ENCODE data around the gene NRF1. TPM values are rescaled to one million over a fixed set of nuclear protein-coding genes. Genes with fewer than 3 reads are reported as not detected.

The NRF1 gene
- total and polyA plus RNA-seq, 2 of the 13 experiments (the other 11 are each of a cell fraction or from before 2014, with no cell fraction given), result 9.3 to 10.1 TPM

DNA sequence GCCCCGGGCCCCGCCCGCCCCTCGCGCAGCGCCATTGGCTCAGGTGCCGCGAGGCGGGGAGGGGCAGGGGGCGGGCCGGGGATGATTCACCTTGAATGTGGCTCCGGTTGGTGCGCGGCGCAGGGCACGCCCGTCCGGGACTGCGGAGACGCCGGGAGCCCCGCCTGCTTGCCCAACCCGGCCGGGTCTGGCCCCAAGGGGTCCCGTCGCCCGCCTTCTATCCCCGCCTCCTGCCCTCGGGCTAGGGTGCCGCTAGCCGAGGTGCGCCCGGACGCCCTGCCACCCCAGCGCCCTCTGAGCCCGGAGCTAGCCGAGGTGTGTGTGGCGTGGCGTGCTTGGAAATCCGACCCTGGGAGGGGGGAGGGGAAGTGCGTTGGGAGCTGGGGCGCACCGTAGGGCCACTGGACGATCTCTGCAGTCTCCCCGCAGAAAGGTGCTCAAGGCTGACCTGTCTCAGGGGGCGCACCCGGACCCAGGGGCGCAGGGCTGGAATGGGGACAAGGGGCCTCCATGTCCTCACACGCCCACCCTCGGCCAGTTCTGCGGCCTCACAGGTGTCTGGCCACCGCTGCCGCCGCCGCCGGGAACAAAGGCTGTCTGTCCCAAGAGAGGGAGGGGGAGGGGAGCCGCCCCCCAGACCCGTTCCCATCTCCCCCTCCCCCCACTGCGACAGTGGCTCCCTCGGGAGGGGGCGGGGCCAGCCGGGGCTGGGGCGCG is 168.9 kb downstream of the NRF1 start (continued):
- TF ChIP-seq ZNF782 (CRISPR knock-in tag; IDR thresholded peaks at IDR 0.05; ENCODE audit: borderline replicate concordance) (no peak), ZNF230 (CRISPR knock-in tag; IDR thresholded peaks at IDR 0.05) (no peak), MTF1 (CRISPR knock-in tag; IDR thresholded peaks at IDR 0.05) (no peak), ZNF768 (CRISPR knock-in tag; IDR thresholded peaks at IDR 0.05) (peak; percentile 10; the same call in 1 of the 2 replicates), ZNF205 (CRISPR knock-in tag; IDR thresholded peaks at IDR 0.05) (no peak), PRMT3 (CRISPR knock-in tag; IDR thresholded peaks at IDR 0.05; ENCODE audit: borderline replicate concordance, low read depth) (no peak), CBX2 (IDR thresholded peaks at IDR 0.05; ENCODE audit: low read depth, low read length) (no peak), CBX2 (CRISPR knock-in tag; IDR thresholded peaks at IDR 0.05; ENCODE audit: low read depth) (no peak), FOXC1 (CRISPR knock-in tag; IDR thresholded peaks at IDR 0.05; ENCODE audit: borderline replicate concordance) (no peak), ZNF264 (CRISPR knock-in tag; IDR thresholded peaks at IDR 0.05) (no peak), ZNF761 (CRISPR knock-in tag; conservative IDR thresholded peaks at IDR 0.05) (no peak), FOXM1 (CRISPR knock-in tag; IDR thresholded peaks at IDR 0.05) (no peak), HNF4A (CRISPR knock-in tag; IDR thresholded peaks at IDR 0.05) (peak; percentile 12; the same call in 1 of the 2 replicates), THAP11 (CRISPR knock-in tag; IDR thresholded peaks at IDR 0.05) (no peak), ZNF674 (CRISPR knock-in tag; IDR thresholded peaks at IDR 0.05; ENCODE audit: low read depth) (no peak), BRCA1 (CRISPR knock-in tag; IDR thresholded peaks at IDR 0.05) (no peak), MIER2 (CRISPR knock-in tag; IDR thresholded peaks at IDR 0.05) (no peak), BORCS8-MEF2B (CRISPR knock-in tag; IDR thresholded peaks at IDR 0.05) (peak; percentile 63; the same call in 1 of the 2 replicates), BHLHE40 (IDR thresholded peaks at IDR 0.05; ENCODE audit: low read length) (no peak), ZNF703 (CRISPR knock-in tag; IDR thresholded peaks at IDR 0.05; ENCODE audit: borderline replicate concordance) (no peak)
- TF ChIP-seq, protein P1, sequence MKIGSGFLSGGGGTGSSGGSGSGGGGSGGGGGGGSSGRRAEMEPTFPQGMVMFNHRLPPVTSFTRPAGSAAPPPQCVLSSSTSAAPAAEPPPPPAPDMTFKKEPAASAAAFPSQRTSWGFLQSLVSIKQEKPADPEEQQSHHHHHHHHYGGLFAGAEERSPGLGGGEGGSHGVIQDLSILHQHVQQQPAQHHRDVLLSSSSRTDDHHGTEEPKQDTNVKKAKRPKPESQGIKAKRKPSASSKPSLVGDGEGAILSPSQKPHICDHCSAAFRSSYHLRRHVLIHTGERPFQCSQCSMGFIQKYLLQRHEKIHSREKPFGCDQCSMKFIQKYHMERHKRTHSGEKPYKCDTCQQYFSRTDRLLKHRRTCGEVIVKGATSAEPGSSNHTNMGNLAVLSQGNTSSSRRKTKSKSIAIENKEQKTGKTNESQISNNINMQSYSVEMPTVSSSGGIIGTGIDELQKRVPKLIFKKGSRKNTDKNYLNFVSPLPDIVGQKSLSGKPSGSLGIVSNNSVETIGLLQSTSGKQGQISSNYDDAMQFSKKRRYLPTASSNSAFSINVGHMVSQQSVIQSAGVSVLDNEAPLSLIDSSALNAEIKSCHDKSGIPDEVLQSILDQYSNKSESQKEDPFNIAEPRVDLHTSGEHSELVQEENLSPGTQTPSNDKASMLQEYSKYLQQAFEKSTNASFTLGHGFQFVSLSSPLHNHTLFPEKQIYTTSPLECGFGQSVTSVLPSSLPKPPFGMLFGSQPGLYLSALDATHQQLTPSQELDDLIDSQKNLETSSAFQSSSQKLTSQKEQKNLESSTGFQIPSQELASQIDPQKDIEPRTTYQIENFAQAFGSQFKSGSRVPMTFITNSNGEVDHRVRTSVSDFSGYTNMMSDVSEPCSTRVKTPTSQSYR (CRISPR knock-in tag; IDR thresholded peaks at IDR 0.05; ENCODE audit: borderline replicate concordance), result peak; percentile 86
- TF ChIP-seq, protein P2, sequence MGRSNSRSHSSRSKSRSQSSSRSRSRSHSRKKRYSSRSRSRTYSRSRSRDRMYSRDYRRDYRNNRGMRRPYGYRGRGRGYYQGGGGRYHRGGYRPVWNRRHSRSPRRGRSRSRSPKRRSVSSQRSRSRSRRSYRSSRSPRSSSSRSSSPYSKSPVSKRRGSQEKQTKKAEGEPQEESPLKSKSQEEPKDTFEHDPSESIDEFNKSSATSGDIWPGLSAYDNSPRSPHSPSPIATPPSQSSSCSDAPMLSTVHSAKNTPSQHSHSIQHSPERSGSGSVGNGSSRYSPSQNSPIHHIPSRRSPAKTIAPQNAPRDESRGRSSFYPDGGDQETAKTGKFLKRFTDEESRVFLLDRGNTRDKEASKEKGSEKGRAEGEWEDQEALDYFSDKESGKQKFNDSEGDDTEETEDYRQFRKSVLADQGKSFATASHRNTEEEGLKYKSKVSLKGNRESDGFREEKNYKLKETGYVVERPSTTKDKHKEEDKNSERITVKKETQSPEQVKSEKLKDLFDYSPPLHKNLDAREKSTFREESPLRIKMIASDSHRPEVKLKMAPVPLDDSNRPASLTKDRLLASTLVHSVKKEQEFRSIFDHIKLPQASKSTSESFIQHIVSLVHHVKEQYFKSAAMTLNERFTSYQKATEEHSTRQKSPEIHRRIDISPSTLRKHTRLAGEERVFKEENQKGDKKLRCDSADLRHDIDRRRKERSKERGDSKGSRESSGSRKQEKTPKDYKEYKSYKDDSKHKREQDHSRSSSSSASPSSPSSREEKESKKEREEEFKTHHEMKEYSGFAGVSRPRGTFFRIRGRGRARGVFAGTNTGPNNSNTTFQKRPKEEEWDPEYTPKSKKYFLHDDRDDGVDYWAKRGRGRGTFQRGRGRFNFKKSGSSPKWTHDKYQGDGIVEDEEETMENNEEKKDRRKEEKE (IDR thresholded peaks at IDR 0.05), result no peak
- TF ChIP-seq, protein P3, sequence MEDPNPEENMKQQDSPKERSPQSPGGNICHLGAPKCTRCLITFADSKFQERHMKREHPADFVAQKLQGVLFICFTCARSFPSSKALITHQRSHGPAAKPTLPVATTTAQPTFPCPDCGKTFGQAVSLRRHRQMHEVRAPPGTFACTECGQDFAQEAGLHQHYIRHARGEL (CRISPR knock-in tag; IDR thresholded peaks at IDR 0.05), result no peak
- TF ChIP-seq, protein P4, sequence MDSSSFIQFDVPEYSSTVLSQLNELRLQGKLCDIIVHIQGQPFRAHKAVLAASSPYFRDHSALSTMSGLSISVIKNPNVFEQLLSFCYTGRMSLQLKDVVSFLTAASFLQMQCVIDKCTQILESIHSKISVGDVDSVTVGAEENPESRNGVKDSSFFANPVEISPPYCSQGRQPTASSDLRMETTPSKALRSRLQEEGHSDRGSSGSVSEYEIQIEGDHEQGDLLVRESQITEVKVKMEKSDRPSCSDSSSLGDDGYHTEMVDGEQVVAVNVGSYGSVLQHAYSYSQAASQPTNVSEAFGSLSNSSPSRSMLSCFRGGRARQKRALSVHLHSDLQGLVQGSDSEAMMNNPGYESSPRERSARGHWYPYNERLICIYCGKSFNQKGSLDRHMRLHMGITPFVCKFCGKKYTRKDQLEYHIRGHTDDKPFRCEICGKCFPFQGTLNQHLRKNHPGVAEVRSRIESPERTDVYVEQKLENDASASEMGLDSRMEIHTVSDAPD (CRISPR knock-in tag; IDR thresholded peaks at IDR 0.05), result no peak
